IPS-18a (cell line): ENCODE data around the gene CDR2.
A peak's percentile ranks its signal among the peaks of the same experiment; 100 is the strongest.
"Not testable (repeated sequence)": the region's sequence is repeated elsewhere in the genome, so short reads cannot be mapped to it uniquely, and the experiment has no call there.

Experiments
- H3K27ac ChIP-seq: one replicate; pipeline ENCODE4 v1.5.1; 2013; ENCODE audit warnings: low read length
- H3K27me3 ChIP-seq: one replicate; pipeline ENCODE4 v1.6.1; 2013; ENCODE audit warnings: mild to moderate bottlenecking, low read length; ENCODE audit not compliant: control insufficient read depth, insufficient read depth
- H3K36me3 ChIP-seq: one replicate; pipeline ENCODE4 v1.6.1; 2013; ENCODE audit warnings: low read depth, low read length; ENCODE audit not compliant: control insufficient read depth
- H3K4me1 ChIP-seq: one replicate; pipeline ENCODE4 v1.6.1; 2013; ENCODE audit warnings: low read depth, low read length; ENCODE audit not compliant: control insufficient read depth
- H3K4me3 ChIP-seq: one replicate; pipeline ENCODE4 v1.5.1; 2013; ENCODE audit warnings: low read length
- H3K9ac ChIP-seq: one replicate; pipeline ENCODE4 v1.6.1; 2013; ENCODE audit warnings: mild to moderate bottlenecking, low read length, moderate library complexity
- H3K9me3 ChIP-seq: one replicate; pipeline ENCODE4 v1.6.1; 2013; ENCODE audit warnings: low read depth, low read length; ENCODE audit not compliant: control insufficient read depth

The CDR2 gene

DNA sequence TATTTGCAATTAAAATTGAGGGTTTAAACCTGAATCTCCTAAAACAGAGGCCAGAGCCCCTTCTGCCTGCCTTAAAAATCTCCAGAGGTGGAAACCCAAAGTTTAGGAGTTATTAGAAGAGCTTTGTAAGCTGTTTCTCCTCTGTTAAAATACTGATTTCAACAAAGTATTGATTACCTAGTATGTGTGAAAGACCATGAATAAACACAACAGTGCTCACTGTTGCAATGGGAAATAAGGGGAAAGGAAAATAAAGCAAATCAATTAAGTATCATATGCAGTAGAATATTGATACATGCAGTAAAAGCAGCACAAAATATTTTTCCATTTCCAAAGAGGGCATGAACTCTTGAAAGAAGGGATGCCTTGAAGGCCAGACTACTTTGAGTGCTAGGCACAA, 14.7 kb downstream of the CDR2 start:
- Histone ChIP-seq H3K27ac (no peak overlapping the region), H3K9me3 (no peaks in the 10 kb centered on the region), H3K27me3 (no peaks in the 10 kb centered on the region), H3K4me3 (no peak overlapping the region), H3K36me3 (peaks cover 20% of the 10 kb centered on the region), H3K9ac (no peak overlapping the region), H3K4me1 (no peaks in the 10 kb centered on the region)

DNA sequence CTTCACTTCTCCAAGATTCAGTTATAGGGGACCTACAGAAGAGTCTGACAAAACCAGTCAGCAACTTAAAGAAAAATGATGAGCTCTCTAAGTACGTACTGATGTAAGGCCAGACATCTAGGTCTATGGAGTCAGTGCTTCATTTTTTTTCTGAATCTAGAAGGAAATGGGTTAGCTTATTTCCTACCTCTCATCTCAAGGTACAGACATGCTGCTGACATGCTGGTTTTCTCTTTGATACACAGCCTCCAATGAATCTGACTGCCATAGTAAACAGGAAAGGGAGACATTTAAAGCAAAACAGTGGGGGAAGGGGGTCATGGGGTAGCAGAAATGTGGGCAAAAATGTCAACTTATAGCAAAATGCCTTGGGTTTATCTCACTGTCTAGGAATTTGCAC, 16.4 kb downstream of the CDR2 start:
- Histone ChIP-seq H3K4me3 (no peak overlapping the region), H3K27ac (no peak overlapping the region), H3K9me3 (no peaks in the 10 kb centered on the region), H3K36me3 (peaks cover 8% of the 10 kb centered on the region), H3K4me1 (peaks cover 14% of the 10 kb centered on the region), H3K9ac (no peak overlapping the region), H3K27me3 (no peaks in the 10 kb centered on the region)

DNA sequence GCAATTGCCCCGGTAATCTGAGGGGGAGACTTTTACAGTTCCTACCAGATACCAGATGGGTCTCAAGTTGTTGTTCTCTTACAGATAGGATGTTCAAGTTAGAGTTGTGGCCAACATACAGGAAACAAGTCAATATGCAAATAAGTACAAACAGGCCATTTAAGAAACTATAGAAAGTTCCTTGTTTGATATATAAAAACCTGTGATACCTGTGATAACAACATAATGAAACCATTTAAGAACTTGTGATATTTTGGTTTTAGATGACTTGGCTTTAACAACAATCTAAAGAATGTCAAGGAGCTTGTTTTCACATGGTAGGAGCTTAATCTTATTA, 16.8 kb downstream of the CDR2 start:
- Histone ChIP-seq H3K27me3 (no peaks in the 10 kb centered on the region), H3K9me3 (no peaks in the 10 kb centered on the region), H3K4me3 (no peak overlapping the region), H3K9ac (no peak overlapping the region), H3K27ac (no peak overlapping the region), H3K4me1 (peaks cover 15% of the 10 kb centered on the region), H3K36me3 (peaks cover 5% of the 10 kb centered on the region)

DNA sequence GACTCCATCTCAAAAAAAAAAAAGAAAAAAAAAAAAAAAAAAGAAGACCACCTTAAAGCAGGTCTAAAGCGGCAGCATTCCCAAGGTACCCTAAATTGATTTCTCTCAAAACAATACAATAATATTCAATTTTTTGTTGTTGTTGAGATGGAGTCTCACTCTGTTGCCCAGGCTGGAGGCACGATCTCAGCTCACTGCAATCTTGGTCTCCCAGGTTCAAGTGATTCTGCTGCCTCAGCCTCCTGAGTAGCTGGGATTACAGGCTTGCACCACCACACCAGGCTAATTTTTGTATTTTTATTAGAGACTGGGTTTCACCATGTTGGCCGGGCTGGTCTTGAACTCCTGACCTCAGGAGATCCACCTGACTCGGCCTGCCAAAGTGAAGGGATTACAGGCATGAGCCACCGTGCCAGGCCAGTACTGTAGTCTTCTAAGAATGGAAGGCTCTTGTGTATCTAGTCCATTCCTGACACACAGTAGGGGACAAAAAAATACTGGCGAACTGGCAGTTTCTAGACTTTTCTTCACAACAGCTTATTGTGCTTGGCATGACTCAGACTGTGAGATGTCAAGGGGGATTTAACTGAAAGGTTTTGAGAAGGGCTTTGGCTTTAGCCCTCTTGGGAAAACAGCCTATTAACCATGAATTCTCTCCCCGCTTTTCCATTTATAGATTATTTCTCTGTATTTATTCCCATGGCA, 17.3 kb downstream of the CDR2 start:
- no peaks in the 10 kb centered on the region for H3K9me3 ChIP-seq
- no peaks in the 10 kb centered on the region for H3K27me3 ChIP-seq

DNA sequence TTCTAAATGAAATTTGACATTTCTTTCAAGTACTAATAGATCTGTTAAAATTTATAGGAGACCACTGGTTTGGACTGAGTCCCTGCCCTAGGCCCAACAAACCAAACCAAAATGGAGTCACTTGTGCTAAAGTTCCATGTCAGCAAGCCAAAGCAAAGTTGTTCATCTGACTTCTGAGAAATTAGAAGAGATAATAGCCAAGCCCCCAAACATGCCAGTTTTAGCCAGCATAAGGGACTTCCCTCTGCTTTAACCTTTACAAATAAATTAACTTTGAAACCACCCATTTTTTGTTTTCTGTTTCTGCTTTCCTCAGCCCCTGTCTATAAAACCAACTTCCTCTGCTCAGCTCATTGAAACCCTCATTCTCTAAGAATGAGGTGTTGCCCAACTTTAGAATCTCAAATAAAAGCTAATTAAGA, 18.9 kb downstream of the CDR2 start:
- Histone ChIP-seq H3K36me3 (no peaks in the 10 kb centered on the region), H3K4me3 (no peak overlapping the region), H3K9me3 (no peaks in the 10 kb centered on the region), H3K9ac (no peak overlapping the region), H3K4me1 (peaks cover 15% of the 10 kb centered on the region), H3K27me3 (no peaks in the 10 kb centered on the region), H3K27ac (no peak overlapping the region)

More for the DNA sequence above, 17.3 kb downstream of the CDR2 start:
- Histone ChIP-seq H3K36me3 (peaks cover under 1% of the 10 kb centered on the region), H3K4me3 (no peak overlapping the region), H3K9ac (no peak overlapping the region), H3K27ac (no peak overlapping the region), H3K4me1 (peaks cover 15% of the 10 kb centered on the region)

DNA sequence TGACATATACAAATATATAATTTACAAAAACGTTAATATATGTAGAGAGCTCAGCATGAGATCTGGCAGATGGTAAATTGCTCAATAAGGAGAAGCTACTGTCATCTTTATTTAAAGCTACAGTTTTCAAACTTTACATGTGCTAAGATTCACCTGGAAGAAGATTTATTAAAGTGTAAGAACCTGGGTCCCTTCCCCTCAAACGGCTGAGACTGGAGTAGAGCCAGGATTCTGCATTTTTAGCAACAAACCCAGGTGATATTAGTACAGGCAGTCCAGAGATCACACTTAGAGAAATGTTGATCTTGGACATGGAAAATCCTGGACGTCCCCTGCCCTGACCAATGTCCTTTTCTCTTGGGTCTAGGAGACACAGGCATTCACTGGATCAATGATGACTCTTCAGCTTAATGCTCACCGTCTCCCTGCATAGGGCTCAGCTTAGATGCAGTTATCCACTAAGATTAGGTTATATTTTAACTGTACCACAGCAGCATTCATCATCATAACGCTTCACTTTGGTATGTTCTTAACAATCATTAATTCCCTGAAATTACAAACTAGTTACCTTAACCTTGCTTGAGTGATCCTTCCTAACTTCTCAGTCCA, 20.4 kb downstream of the CDR2 start:
- Histone ChIP-seq H3K36me3 (peaks cover 7% of the 10 kb centered on the region), H3K27ac (no peak overlapping the region), H3K4me1 (peaks cover 15% of the 10 kb centered on the region), H3K27me3 (no peaks in the 10 kb centered on the region), H3K9me3 (no peaks in the 10 kb centered on the region), H3K9ac (peak overlapping the region; percentile 2), H3K4me3 (no peak overlapping the region)

DNA sequence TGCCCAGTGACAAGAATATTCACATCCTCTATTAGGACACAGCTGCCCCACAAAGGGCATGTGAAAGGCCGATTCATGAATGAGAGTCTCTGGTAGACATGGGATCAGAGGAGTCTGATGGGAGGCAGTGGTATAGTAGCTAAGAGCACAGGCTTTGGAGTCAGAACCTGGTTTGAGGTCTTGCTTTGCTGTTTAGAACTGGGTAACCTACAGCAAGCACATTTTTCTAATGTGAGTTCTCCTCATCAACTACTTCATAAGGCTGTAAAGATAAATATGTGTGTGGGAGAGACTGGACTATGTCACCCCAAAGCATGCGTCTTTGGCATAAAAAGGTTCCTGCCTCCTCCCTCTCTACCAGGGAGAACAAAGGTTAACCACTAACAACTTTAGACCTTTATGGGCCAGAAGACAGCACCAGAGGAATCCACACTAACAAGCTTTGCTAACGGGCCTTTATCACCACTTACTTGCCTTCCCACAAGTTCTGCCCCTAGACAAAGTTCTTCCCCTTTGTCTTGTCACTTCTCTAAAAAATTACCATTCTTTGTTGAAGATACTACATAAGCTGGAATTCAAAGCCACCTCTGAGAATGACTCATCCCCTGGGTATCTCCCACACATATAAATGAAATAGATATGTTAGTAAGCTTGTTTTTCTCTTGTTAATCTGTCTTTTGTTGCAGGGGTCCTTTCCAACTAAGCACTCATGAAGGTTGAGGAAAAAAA, 21.1 kb downstream of the CDR2 start:
- Histone ChIP-seq H3K4me3 (no peak overlapping the region), H3K27ac (no peak overlapping the region), H3K36me3 (peaks cover 14% of the 10 kb centered on the region), H3K9me3 (no peaks in the 10 kb centered on the region), H3K4me1 (peaks cover 15% of the 10 kb centered on the region), H3K9ac (peak overlapping the region; percentile 2), H3K27me3 (no peaks in the 10 kb centered on the region)

DNA sequence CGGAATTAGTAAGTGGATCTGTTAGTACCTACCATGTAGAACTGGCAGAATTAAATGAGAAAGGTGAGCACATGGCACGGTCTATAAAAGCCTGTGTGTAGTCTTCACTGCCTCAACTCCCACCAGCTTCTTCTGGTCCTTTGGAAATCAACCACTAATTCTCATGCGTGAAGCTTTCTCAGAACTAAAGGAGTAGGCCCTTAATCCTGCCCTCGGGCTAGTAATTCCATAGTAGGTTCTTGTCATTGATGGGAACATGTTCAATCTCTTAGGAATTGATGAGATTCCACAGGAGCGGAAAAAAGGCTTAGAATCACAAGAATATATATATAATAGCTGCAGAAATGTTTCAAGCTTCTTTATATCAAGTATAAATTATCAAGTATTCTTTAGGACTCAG, 21.7 kb downstream of the CDR2 start:
- H3K9ac ChIP-seq, result no peak overlapping the region
- H3K27me3 ChIP-seq, result no peaks in the 10 kb centered on the region
- H3K4me3 ChIP-seq, result no peak overlapping the region
- H3K36me3 ChIP-seq, result peaks cover 18% of the 10 kb centered on the region
- H3K4me1 ChIP-seq, result peaks cover 15% of the 10 kb centered on the region
- H3K9me3 ChIP-seq, result no peaks in the 10 kb centered on the region
- no peak overlapping the region for H3K27ac ChIP-seq

DNA sequence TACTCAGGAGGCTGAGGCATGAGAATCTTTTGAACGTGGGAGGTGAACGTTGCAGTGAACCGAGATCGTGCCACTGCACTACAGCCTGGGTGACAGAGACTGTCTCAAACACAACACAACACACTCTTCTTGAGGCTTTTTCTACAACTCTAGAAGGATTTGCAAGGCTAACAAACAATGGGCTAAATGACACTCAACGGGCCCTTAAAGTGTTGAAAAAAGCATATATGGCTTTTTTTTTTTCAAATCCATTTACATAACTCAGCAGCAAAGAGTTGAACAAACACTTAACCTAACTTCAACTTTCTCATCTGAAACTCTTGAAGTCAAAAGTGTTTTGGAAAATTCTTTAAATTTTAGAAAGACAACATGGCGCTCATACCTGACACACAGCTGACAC, 22.3 kb downstream of the CDR2 start:
- peaks cover 15% of the 10 kb centered on the region for H3K4me1 ChIP-seq
- H3K4me3 ChIP-seq, result no peak overlapping the region
- H3K27me3 ChIP-seq, result no peaks in the 10 kb centered on the region
- H3K9ac ChIP-seq, result no peak overlapping the region
- peaks cover 24% of the 10 kb centered on the region for H3K36me3 ChIP-seq
- no peaks in the 10 kb centered on the region for H3K9me3 ChIP-seq
- H3K27ac ChIP-seq, result no peak overlapping the region

DNA sequence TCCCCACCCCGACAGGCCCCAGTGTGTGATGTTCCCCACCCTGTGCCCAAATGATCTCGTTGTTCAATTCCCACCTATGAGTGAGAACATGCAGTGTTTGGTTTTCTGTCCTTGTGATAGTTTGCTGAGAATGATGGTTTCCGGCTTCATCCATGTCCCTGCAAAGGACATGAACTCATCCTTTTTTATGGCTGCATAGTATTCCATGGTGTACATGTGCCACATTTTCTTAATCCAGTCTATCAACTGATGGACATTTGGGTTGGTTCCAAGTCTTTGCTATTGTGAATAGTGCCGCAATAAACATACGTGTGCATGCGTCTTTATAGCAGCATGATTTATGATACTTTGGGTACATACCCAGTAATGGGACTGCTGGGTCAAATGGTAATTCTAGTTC, 23.4 kb downstream of the CDR2 start:
- H3K27ac ChIP-seq, H3K27me3 ChIP-seq, H3K9me3 ChIP-seq, H3K4me3 ChIP-seq, H3K9ac ChIP-seq: not testable (repeated sequence)
- H3K4me1 ChIP-seq, result peaks cover 15% of the 10 kb centered on the region
- peaks cover 35% of the 10 kb centered on the region for H3K36me3 ChIP-seq

DNA sequence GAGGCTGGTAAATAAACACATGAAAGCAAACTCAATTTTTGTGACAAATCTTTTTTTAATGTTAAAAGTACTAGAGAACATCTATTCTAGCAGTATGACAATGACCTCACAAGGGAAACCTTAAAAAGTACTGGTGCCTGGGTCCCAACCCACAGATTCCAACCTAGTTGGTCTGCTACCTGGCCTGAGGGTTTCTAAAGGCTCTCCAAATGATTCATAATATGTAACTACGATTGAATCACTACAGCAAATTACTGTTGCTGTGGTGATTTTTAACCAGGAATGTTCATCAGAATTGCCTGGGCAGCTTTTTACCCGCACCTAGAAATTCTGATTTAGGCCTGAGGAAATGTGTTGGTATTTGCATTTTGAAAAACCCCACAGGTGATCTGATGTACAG, 26.1 kb downstream of the CDR2 start:
- no peak overlapping the region for H3K4me3 ChIP-seq
- H3K9me3 ChIP-seq, result no peaks in the 10 kb centered on the region
- H3K27me3 ChIP-seq, result no peaks in the 10 kb centered on the region
- no peak overlapping the region for H3K27ac ChIP-seq
- peaks cover 4% of the 10 kb centered on the region for H3K4me1 ChIP-seq
- H3K9ac ChIP-seq, result no peak overlapping the region
- H3K36me3 ChIP-seq, result peaks cover 37% of the 10 kb centered on the region
